GM08714 (cell line): Measurements from ENCODE around the gene PDE4B.

Source experiments
- H3K4me3 ChIP-seq: fragments of 200-500 bp; sonication (Bioruptor generic); 2 replicates; pipeline ENCODE4 v1.5.1; 2014; ENCODE audit warnings: mild to moderate bottlenecking, low read length, inconsistent platforms
- ZNF274 ChIP-seq: IDR thresholded peaks from 2 replicates; pipeline ENCODE4 v1.6.1; 2012; ENCODE audit warnings: mild to moderate bottlenecking, low read depth, low read length

The PDE4B gene

DNA sequence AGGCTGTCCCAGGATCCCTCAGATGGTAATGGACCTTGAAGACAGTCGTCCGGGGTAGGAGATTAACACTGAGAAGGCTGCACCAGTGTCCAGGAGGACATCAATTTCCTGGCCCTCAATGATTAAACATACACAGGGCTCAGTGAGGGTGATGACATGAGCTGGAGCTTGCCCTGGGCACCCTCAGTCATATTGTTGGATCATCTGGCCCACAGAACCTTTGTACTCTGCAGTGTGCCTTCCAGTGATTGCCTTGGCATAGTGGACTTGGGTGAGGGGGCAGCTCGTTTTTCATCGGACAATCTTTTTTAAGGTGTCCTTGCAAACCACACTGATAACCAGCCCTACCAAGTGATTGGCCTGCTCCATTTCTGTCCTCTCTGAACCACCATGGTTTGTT is 630.1 kb downstream of the PDE4B start:
- no peak for TF ChIP-seq ZNF274
- no peak overlapping the region for H3K4me3 ChIP-seq
